Effector memory CD8-positive, alpha-beta T cell (primary cell): Measurements from ENCODE around the gene NCAM1.
A peak's percentile ranks its signal among the peaks of the same experiment; 100 is the strongest.
"Not testable (repeated sequence)": the region's sequence is repeated elsewhere in the genome, so short reads cannot be mapped to it uniquely, and the experiment has no call there.

Source experiments
- ATAC-seq: fragments of 150-1000 bp; cut with Tn5 transposase; replicated peaks from 2 replicates; pipeline ENCODE4 v1.10.0; 2021; ENCODE audit warnings: mild to moderate bottlenecking, moderate library complexity
- DNase-seq, 3 experiments: peaks; one replicate each; pipeline ENCODE4 v3.0.0; 2021
- H3K27ac Mint-ChIP-seq, 2 donors: one replicate each; pipeline ENCODE4 v1.8.0; 2022; ENCODE audit warnings: mild to moderate bottlenecking in 2 of 2, mixed read lengths in 2 of 2, moderate library complexity in 2 of 2
- H3K27me3 Mint-ChIP-seq, 2 donors: one replicate each; pipeline ENCODE4 v1.8.0; 2022; ENCODE audit warnings: mixed read lengths in 2 of 2
- H3K36me3 Mint-ChIP-seq: one replicate; pipeline ENCODE4 v1.8.0; 2022; ENCODE audit warnings: mild to moderate bottlenecking, moderate library complexity, mixed read lengths; ENCODE audit not compliant: insufficient read depth
- H3K4me1 Mint-ChIP-seq, 2 donors: one replicate each; pipeline ENCODE4 v1.8.0; 2022; ENCODE audit warnings: low read depth in 2 of 2, mixed read lengths in 2 of 2
- H3K4me3 Mint-ChIP-seq, 2 donors: one replicate each; pipeline ENCODE4 v1.8.0; 2022; ENCODE audit warnings: mild to moderate bottlenecking in 2 of 2, mixed read lengths in 2 of 2, moderate library complexity in 2 of 2
- H3K9me3 Mint-ChIP-seq, 2 donors: one replicate each; pipeline ENCODE4 v1.8.0; 2022; ENCODE audit warnings: mixed read lengths in 2 of 2
- total RNA-seq, 9 experiments: gene quantifications; one replicate each; lab custom pipeline; 2026; lab: John Stamatoyannopoulos, UW

NCAM1 gene
- 0 to 4.3 (median 0.29) reads per million in 9 experiments for total RNA-seq

GRCh38 chr11:112961146-112961668 is at the start of gene NCAM1:
NCAM1 (plus strand) TSS chr11:112961420.
- DNase-seq (peak in 1 of 3 experiments; percentile 11), ATAC-seq (peak; percentile 52)
- Mint-ChIP-seq H3K4me3 (peak within 1 kb of the TSS; percentile 77 to 93), H3K4me1 (peaks cover 7 to 14% of the 10 kb centered on the region in 2 donors), H3K36me3 (no peaks in the 10 kb centered on the region), H3K27me3 (peaks cover 58 to 88% of the 10 kb centered on the region in 2 donors), H3K27ac (peak within 1 kb of the TSS in 1 of 2 donors; percentile 79), H3K9me3 (no peaks in the 10 kb centered on the region)

- no peaks in the 10 kb centered on the region for H3K4me1 Mint-ChIP-seq
- no peak overlapping the region for H3K27ac Mint-ChIP-seq
- ATAC-seq (no peak), DNase-seq (no peak)
- H3K36me3 Mint-ChIP-seq, result no peaks in the 10 kb centered on the region
- no peaks in the 10 kb centered on the region for H3K9me3 Mint-ChIP-seq
- H3K4me3 Mint-ChIP-seq, result no peak overlapping the region
- peaks cover 11 to 25% of the 10 kb centered on the region in 2 donors for H3K27me3 Mint-ChIP-seq
Observed at GRCh38 chr11:112922606-112923005, 38.6 kb upstream of the NCAM1 start.

DNA sequence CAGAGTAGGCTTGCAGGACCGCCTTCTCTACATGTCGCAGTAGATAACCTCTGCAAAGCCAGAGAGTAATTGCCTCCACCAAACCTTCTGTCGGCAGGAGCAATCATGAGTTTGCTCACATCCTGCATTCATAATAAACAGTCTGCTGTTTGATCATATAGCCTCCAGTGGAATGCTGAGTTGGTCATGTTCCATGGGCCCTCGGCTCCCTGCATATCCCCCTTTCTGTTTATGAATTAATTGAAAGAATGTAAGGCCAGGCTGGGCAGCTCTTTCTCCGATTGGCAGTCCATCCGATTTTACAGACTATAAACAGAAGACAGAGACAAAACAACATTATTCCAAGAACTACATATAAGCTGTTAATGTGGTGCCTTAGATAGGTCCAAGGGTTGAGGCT is 36.4 kb upstream of the NCAM1 start:
- not testable (repeated sequence) for H3K9me3 Mint-ChIP-seq, H3K4me3 Mint-ChIP-seq, ATAC-seq, H3K4me1 Mint-ChIP-seq, H3K27ac Mint-ChIP-seq, DNase-seq, H3K36me3 Mint-ChIP-seq
- peaks cover 11 to 25% of the 10 kb centered on the region in 2 donors for H3K27me3 Mint-ChIP-seq

DNA sequence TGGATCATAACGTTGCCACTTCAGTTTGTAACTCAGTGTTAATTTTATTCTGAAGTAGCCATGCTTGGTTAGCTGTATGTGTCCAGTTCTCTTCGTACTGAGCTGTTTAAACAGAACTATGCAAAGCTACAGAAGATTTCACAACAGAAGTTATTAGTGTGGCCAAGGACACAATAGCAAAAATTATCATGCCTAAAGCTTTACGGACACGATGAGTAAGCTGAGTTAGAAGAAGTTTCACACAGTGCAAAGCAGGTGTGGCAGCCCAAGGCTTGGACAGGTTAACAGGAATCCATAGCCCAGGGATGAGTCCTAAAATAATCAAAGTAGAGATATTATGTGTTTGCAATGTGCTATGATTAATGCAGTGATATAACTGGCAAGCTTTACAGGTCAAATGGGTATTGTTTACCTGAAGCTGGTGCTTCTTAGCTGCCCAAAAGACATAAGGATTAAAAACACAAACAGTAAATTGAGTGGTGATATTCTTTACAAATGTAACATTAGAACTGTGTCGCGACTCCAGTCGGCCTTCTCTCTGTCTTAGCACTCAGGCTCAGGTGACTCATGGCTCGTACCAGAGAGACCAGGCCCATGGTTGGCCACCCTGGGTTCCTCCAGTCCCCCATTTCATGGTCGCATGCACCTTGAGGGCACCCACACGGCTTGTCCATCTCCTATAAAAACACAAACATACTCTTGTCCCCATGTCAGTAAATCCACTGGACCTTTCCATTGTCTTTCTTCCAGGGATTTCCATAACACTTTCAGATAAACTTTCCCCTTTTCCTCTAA is 35.5 kb upstream of the NCAM1 start:
- DNase-seq, result no peak
- Mint-ChIP-seq H3K27ac (no peak overlapping the region), H3K9me3 (no peaks in the 10 kb centered on the region), H3K36me3 (no peaks in the 10 kb centered on the region), H3K27me3 (peaks cover 11 to 25% of the 10 kb centered on the region in 2 donors), H3K4me3 (no peak overlapping the region), H3K4me1 (no peaks in the 10 kb centered on the region)
- no peak for ATAC-seq

GRCh38 chr11:112928136-112928535 is 33.1 kb upstream of the NCAM1 start:
- Mint-ChIP-seq H3K9me3 (no peaks in the 10 kb centered on the region), H3K27me3 (peaks cover 5 to 22% of the 10 kb centered on the region in 2 donors), H3K4me1 (no peaks in the 10 kb centered on the region), H3K27ac (no peak overlapping the region), H3K4me3 (no peak overlapping the region), H3K36me3 (no peaks in the 10 kb centered on the region)
- DNase-seq (no peak), ATAC-seq (no peak)

- ATAC-seq (no peak), DNase-seq (no peak)
- peaks cover 0 to 22% of the 10 kb centered on the region in 2 donors for H3K27me3 Mint-ChIP-seq
- no peaks in the 10 kb centered on the region for H3K4me1 Mint-ChIP-seq
- no peaks in the 10 kb centered on the region for H3K9me3 Mint-ChIP-seq
- no peak overlapping the region for H3K27ac Mint-ChIP-seq
- no peak overlapping the region for H3K4me3 Mint-ChIP-seq
- H3K36me3 Mint-ChIP-seq, result no peaks in the 10 kb centered on the region
Observed at GRCh38 chr11:112929432-112929831, 31.8 kb upstream of the NCAM1 start.

- Mint-ChIP-seq H3K4me3 (no peak overlapping the region), H3K36me3 (no peaks in the 10 kb centered on the region), H3K27me3 (peaks cover 0 to 20% of the 10 kb centered on the region in 2 donors), H3K27ac (no peak overlapping the region), H3K9me3 (no peaks in the 10 kb centered on the region), H3K4me1 (no peaks in the 10 kb centered on the region)
- DNase-seq (no peak), ATAC-seq (no peak)
Observed at GRCh38 chr11:112931703-112932102, 29.5 kb upstream of the NCAM1 start.

DNA sequence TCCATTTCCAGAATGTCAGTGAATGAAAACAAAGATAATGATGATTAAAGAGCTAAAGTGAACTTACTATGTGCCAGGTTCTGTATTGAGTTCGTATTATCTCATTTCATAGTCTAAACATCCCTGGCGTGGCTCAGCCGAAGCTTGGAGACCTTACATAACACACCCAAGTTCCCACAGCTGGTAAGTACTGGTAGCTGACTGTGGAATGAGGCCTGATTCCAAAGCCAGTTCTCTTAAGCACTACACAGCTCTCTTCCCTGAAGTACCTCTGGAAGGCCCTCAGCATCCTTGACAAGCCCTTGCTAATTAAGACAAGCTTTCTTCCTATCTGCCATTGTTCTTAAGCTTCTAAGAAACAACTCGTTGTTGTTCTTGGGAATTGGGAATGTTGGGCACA is 28.6 kb upstream of the NCAM1 start:
- H3K9me3 Mint-ChIP-seq, result no peaks in the 10 kb centered on the region
- H3K4me1 Mint-ChIP-seq, result no peaks in the 10 kb centered on the region
- no peak for DNase-seq
- no peak overlapping the region for H3K4me3 Mint-ChIP-seq
- no peaks in the 10 kb centered on the region for H3K36me3 Mint-ChIP-seq
- ATAC-seq, result no peak
- H3K27ac Mint-ChIP-seq, result no peak overlapping the region
- peaks cover 0 to 20% of the 10 kb centered on the region in 2 donors for H3K27me3 Mint-ChIP-seq

DNA sequence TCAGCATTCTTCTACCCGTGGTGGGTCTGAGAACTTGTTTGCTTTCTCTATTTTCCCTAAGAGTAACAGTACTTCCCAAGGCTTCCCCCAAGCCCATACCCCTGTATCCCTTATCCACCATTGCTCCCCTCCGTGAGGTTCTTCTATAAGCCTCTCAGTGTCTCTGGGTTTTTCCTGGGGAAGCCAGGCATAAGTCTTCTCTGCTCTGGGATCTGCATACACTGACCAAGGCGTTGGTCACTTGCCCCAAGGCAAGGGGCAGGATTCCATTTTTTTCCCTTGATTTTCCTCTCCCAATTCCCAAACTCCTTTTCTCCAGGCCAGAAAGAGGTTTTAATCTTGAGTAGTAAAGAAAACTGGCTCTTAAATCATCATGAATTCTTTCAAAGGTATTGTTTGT is 27.2 kb upstream of the NCAM1 start:
- H3K4me1 Mint-ChIP-seq, result no peaks in the 10 kb centered on the region
- H3K9me3 Mint-ChIP-seq, result no peaks in the 10 kb centered on the region
- no peak overlapping the region for H3K4me3 Mint-ChIP-seq
- no peak for ATAC-seq
- H3K27me3 Mint-ChIP-seq, result peaks cover 7 to 30% of the 10 kb centered on the region in 2 donors
- DNase-seq, result no peak
- no peaks in the 10 kb centered on the region for H3K36me3 Mint-ChIP-seq
- no peak overlapping the region for H3K27ac Mint-ChIP-seq

DNA sequence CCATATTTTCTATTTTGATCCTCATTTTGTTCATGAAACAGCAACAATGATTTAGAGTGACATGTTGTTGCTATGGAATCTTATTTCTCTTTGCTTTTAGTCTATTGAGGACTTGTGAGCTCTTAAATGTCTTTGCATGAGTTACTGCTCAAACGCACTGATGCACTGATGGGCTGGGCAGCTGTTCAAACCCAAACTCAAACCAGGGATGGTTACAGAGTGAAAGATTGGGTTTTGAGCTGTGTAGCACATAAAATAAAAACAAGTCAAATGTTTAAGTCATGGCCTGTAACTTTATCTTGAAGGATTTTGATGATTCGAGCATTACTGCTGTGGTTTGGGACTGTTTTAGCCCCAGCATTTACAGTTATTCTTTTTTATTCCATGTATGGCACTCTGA is 20.1 kb upstream of the NCAM1 start:
- Mint-ChIP-seq H3K9me3 (peaks cover 0 to 2% of the 10 kb centered on the region in 2 donors), H3K36me3 (no peaks in the 10 kb centered on the region), H3K4me1 (no peaks in the 10 kb centered on the region), H3K27ac (no peak overlapping the region), H3K27me3 (peaks cover 13 to 23% of the 10 kb centered on the region in 2 donors), H3K4me3 (no peak overlapping the region)
- DNase-seq (no peak), ATAC-seq (no peak)

- Mint-ChIP-seq H3K27me3 (peaks cover 22 to 33% of the 10 kb centered on the region in 2 donors), H3K9me3 (peaks cover 0 to 2% of the 10 kb centered on the region in 2 donors)
- no peak for DNase-seq
Observed at GRCh38 chr11:112942966-112943643, 18.1 kb upstream of the NCAM1 start.

DNA sequence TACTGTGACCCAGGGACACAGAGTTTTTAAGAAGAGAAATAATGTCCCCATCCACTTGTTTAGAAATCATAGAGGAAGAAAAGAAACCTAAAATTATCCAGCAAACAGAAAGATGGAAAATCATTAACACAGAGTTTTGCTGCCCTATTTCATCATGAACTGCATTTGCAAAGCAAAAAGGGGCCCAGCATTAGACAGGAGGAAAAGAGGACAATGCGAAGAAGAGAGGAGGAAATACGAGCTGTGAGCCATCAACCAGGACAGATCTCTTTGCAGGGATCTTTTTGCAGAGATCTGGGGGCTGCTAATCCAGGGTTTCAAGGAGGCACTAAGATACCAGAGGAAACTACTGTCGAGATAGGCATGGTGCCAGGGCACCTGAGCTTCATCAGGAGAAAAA is 14.4 kb upstream of the NCAM1 start:
- ATAC-seq (no peak), DNase-seq (no peak)
- Mint-ChIP-seq H3K27ac (no peak overlapping the region), H3K27me3 (peaks cover 26 to 52% of the 10 kb centered on the region in 2 donors), H3K4me3 (no peak overlapping the region), H3K36me3 (no peaks in the 10 kb centered on the region), H3K9me3 (peaks cover 2 to 7% of the 10 kb centered on the region in 2 donors), H3K4me1 (no peaks in the 10 kb centered on the region)

More at GRCh38 chr11:112942966-112943643, 18.1 kb upstream of the NCAM1 start:
- H3K27ac Mint-ChIP-seq, result no peak overlapping the region
- no peak for ATAC-seq
- no peaks in the 10 kb centered on the region for H3K4me1 Mint-ChIP-seq
- no peaks in the 10 kb centered on the region for H3K36me3 Mint-ChIP-seq
- no peak overlapping the region for H3K4me3 Mint-ChIP-seq

DNA sequence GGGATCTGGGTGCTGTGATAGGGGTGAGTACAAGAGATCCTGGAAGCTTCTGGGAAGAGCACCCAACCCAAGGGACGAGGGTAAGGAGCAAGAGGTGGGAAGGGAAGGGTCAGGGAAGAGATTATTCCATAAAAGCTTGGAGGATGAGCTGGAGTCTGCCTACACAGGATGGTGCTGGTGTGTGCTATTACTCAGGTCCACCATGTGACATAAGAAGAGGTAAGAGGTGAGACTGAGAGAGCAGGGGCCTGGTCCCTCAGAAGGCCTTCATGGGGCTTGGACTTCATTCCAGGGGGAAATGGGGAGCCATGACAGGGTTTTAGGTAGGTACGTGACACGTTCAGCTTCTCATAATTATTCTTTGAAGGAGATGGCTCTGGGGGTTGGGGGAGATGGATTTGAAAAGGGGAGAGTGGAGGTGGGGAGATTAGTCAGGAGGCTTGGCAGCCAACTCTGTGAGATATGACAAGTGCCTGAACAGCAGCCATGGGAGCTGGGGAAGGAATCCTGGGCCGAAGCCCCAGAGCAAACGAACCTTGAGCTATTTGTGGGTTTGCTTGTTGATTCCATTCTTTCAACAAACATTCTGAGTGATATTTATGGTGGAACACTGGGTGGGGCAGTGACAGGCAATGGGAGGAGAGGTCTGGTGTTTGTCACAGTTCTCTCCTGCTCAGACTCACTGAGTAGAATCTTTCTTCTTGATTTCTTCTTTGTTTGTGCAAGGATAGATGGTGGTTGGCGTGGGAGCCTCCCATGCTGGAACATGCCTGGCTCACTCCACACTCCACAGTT is 11.2 kb upstream of the NCAM1 start:
- no peaks in the 10 kb centered on the region for H3K36me3 Mint-ChIP-seq
- peaks cover 0 to 7% of the 10 kb centered on the region in 2 donors for H3K9me3 Mint-ChIP-seq
- no peak overlapping the region for H3K27ac Mint-ChIP-seq
- H3K4me3 Mint-ChIP-seq, result no peak overlapping the region
- no peak for ATAC-seq
- H3K4me1 Mint-ChIP-seq, result no peaks in the 10 kb centered on the region
- H3K27me3 Mint-ChIP-seq, result peaks cover 47 to 76% of the 10 kb centered on the region in 2 donors
- no peak for DNase-seq
